ENCODE data around the gene NKX1-1.

Gene NKX1-1

GRCh38 chr4:1416051-1416947, 10.1 kb upstream of the NKX1-1 start:
- DNase-seq (ENCODE audit: low read depth, low spot score): no peak
- H3K4me3 ChIP-seq (ENCODE audit: low read depth, low read length): no peak overlapping the region
- TF ChIP-seq CTCF (IDR thresholded peaks at IDR 0.05; ENCODE audit: insufficient read depth, low read length, missing control alignments): no peak
- CTCF ChIA-PET: no interaction called here
- POLR2A ChIA-PET: no interaction called here

DNA sequence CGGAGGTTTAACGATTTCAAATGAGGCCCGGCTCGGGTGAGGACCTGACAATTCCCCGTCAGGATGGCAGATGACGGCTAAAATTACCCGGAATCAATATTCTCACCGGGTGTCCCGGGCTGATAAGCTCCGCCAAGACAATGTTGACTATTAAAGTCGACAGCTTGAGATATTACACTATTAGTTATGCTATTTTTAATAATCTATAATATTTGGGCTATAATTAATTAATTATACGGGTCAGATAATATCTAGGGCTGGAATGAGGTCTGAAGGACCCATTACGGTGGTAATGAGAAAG, 9.4 kb upstream of the NKX1-1 start:
- TF ChIP-seq CTCF (IDR thresholded peaks at IDR 0.05; ENCODE audit: insufficient read depth, low read length, missing control alignments): no peak
- ChIA-PET CTCF (no interaction called here), POLR2A (no interaction called here)
- H3K4me3 ChIP-seq (ENCODE audit: low read depth, low read length): no peak overlapping the region
- DNase-seq (ENCODE audit: low read depth, low spot score): no peak

DNA sequence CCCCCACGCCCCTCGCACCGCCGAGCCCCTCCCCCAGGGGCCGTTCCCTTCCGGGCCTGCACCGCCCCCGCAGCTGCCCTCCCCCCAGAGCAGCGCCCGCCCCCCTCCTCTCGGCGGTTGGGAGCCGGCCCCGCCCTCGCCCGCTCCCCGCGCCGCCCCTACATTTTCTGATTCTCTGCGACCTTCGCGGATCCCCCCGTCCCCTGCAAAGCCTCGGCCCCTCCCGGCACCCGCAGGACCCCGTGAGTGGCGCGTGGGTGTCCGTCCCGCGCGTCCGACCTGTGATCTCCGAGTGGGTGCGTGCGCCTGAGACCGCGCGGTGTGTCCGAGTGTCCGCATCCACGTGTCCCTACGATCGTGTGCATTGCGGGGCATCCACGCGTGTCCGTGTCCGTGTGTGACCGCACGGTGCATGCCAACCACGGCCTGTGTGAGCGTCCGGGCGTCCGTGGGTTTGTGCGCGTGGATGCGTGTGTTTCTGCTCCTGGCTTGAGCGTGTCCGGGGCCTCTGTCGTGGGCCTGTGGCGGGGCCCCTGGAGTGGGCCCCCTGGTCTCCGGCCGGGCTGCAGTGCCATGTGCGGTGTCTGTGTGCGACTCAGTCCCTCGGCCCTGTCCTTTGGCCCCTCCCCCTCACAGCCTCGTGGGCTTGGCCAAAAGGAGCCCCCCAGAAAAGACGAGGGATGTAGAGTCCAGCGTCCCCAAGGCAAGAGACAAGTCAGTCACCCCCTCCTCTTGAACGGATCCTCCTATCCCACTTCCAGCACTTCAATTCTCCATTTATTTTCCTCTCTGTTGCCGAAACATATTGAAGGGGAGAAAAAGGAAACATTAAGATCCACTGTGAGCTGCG, 8.8 kb upstream of the NKX1-1 start:
- H3K4me3 ChIP-seq (ENCODE audit: low read depth, low read length): no peak overlapping the region
- no peak for TF ChIP-seq CTCF (IDR thresholded peaks at IDR 0.05; ENCODE audit: insufficient read depth, low read length, missing control alignments)
- ChIA-PET POLR2A (no interaction called here), CTCF (no interaction called here)
- no peak for DNase-seq (ENCODE audit: low read depth, low spot score)

DNA sequence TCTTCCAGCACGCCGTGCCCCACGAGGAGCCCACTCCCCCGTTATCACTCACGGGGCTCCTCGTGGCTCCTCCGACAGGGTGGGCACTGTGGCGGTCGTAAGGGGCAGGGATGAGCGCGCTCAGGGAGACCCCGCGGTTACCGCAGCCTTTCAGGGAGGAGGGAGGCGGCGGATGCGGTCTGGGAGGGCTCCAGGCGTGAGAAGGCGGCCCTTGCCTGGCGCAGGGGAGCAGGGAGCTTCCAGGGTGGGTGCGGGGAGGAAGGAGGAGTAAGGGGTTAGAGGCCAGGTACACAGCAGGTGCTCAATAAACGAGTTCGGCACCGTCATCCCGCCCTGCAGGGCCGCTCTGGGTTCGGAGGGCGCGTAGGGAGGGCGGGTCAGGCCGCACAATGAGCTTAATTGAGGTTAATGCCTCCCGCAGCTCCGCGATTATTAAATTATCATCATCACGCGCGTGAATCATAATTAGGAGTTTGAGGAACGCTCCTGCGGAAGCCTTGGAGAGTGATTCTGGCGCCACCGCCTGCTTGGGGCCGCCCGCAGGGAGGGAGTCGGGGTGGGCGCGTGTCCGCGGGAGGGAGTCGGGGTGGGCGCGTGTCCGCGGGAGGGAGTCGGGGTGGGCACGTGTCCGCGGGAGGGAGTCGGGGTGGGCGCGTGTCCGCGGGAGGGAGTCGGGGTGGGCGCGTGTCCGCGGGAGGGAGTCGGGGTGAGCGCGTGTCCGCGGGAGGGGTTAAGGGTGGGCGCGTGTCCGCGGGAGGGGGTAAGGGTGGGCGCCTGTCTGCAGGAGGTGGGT, 7.6 kb upstream of the NKX1-1 start:
- TF ChIP-seq CTCF (IDR thresholded peaks at IDR 0.05; ENCODE audit: insufficient read depth, low read length, missing control alignments): no peak
- ChIA-PET CTCF (no interaction called here), POLR2A (no interaction called here)
- no peak for DNase-seq (ENCODE audit: low read depth, low spot score)
- H3K4me3 ChIP-seq (ENCODE audit: low read depth, low read length): no peak overlapping the region

- no peak overlapping the region for H3K4me3 ChIP-seq (ENCODE audit: low read depth, low read length)
- no peak for DNase-seq (ENCODE audit: low read depth, low spot score)
- ChIA-PET POLR2A (no interaction called here), CTCF (no interaction called here)
- TF ChIP-seq CTCF (IDR thresholded peaks at IDR 0.05; ENCODE audit: insufficient read depth, low read length, missing control alignments): no peak
Observed at GRCh38 chr4:1413204-1413663, 7.0 kb upstream of the NKX1-1 start.
